ENCODE results near the gene BANF1.
"Not testable (repeated sequence)": the region's sequence is repeated elsewhere in the genome, so short reads cannot be mapped to it uniquely, and the experiment has no call there.

Gene BANF1

GRCh38 chr11:65978391-65979238 is 23.7 kb upstream of the BANF1 start:
- no peak for DNase-seq

GRCh38 chr11:65979261-65979759 is 23.0 kb upstream of the BANF1 start:
- DNase-seq: no peak

- no peak for DNase-seq
Observed at GRCh38 chr11:65981101-65981740, 21.1 kb upstream of the BANF1 start.

- no peak for DNase-seq
Observed at GRCh38 chr11:65981972-65982823, 20.1 kb upstream of the BANF1 start.

GRCh38 chr11:65982824-65983588 is 19.3 kb upstream of the BANF1 start:
- DNase-seq: no peak

GRCh38 chr11:65983589-65983987 is 18.7 kb upstream of the BANF1 start:
- DNase-seq: no peak

- no peak for DNase-seq
Observed at GRCh38 chr11:65987336-65987735, 15.0 kb upstream of the BANF1 start.

GRCh38 chr11:65988791-65989592 is 13.3 kb upstream of the BANF1 start:
- DNase-seq: peak; percentile 94 to 97 (median 96)

GRCh38 chr11:65992056-65992455 is 10.2 kb upstream of the BANF1 start:
- no peak for DNase-seq

GRCh38 chr11:65997286-65997685 is 5.0 kb upstream of the BANF1 start:
- no peak for DNase-seq

- peak in 1 of 3 donors; percentile 86 for DNase-seq
Observed at GRCh38 chr11:66002648-66003225, 434 bp downstream of the BANF1 start.

GRCh38 chr11:66003291-66003690 is 988 bp downstream of the BANF1 start:
- DNase-seq: no peak

GRCh38 chr11:66004186-66004585 is 1.9 kb downstream of the BANF1 start:
- DNase-seq: no peak

GRCh38 chr11:66006134-66006890 is 4.0 kb downstream of the BANF1 start:
- DNase-seq: no peak

GRCh38 chr11:66006891-66007176 is 4.5 kb downstream of the BANF1 start:
- DNase-seq: no peak

GRCh38 chr11:66007201-66007634 is 4.9 kb downstream of the BANF1 start:
- no peak for DNase-seq

GRCh38 chr11:66008095-66008467 is 5.8 kb downstream of the BANF1 start:
- no peak for DNase-seq

- peak; percentile 29 to 37 (median 37) for DNase-seq
Observed at GRCh38 chr11:66008468-66009101, 6.3 kb downstream of the BANF1 start.

- not testable (repeated sequence) for DNase-seq
Observed at GRCh38 chr11:66010036-66010435, 7.7 kb downstream of the BANF1 start.

GRCh38 chr11:66011239-66011784 is 9.0 kb downstream of the BANF1 start:
- peak in 1 of 3 donors; percentile 18 for DNase-seq

All from suppressor macrophage treated with lipopolysaccharide for 1 hour (primary cell).